Testis (tissue), 3 donors: Measurements from ENCODE around the gene TMEM51. TPM values are rescaled to one million over a fixed set of nuclear protein-coding genes. Genes with fewer than 3 reads are reported as not detected.

Experiments
- DNase-seq: peaks from one replicate; pipeline ENCODE4 v3.0.0-alpha.2; 2019
- H3K27ac ChIP-seq, 2 donors: fragments of 200-600 bp; sonication (generic); one replicate each; pipeline ENCODE4 v1.5.1; 2019
- H3K27me3 ChIP-seq: fragments of 200-600 bp; sonication (generic); one replicate; pipeline ENCODE4 v1.5.1; 2019
- H3K36me3 ChIP-seq: fragments of 200-600 bp; sonication (generic); one replicate; pipeline ENCODE4 v1.5.1; 2017; ENCODE audit warnings: low read depth; ENCODE audit errors: missing control alignments
- H3K4me1 ChIP-seq: fragments of 200-600 bp; sonication (generic); one replicate; pipeline ENCODE4 v1.5.1; 2019
- H3K4me3 ChIP-seq, 2 donors: fragments of 200-600 bp; sonication (generic); one replicate each; pipeline ENCODE4 v1.5.1; 2017 to 2019
- H3K9me3 ChIP-seq: fragments of 200-600 bp; sonication (generic); one replicate; pipeline ENCODE4 v1.5.1; 2017
- POLR2A ChIP-seq: fragments of 450-650 bp; IDR thresholded peaks from one replicate; pipeline ENCODE4 v1.6.1; 2017; ENCODE audit warnings: antibody characterized with exemption, mild to moderate bottlenecking, moderate library complexity
- WGBS, 2 donors: methylation state at CpG; one replicate each; pipeline ENCODE4 v1.1.5; 2018; 5-methylcytosine and 5-hydroxymethylcytosine counted together
- intact Hi-C: fragments of 100-400 bp; cut with DNase I; formaldehyde crosslinking; loops from one replicate; pipeline ENCODE4 v1.15.1; 2023; ENCODE audit warnings: low total_unique reads
- polyA plus RNA-seq: library from polyadenylated mRNA; stranded (reverse); fragments of 350-450 nt; fragmentation: Illumina TruSeq; extraction: RNeasy Lipid Tissue Mini Kit (QIAGEN cat#74804); gene quantifications from one replicate; pipeline ENCODE4 v1.2.3, GENCODE V29; 2014; ENCODE audit warnings: low read depth, low replicate concordance; ENCODE audit not compliant: insufficient read depth
- total RNA-seq, 2 donors: library from RNA; depleted of rRNA; stranded (reverse); fragments of >200 nt; gene quantifications; one replicate each; pipeline ENCODE4 v1.2.3, GENCODE V29; 2016
- TF ChIP-seq, protein P1 (sequence below), 3 experiments: fragments of 450-650 bp in 2 of 3; fragments of 200-600 bp in 1 of 3; sonication (generic) in 1 of 3; IDR thresholded peaks; one replicate each; pipeline ENCODE4 v1.5.1; 2016 to 2019; ENCODE audit warnings: antibody characterized with exemption in 3 of 3, mild to moderate bottlenecking in 2 of 3, moderate library complexity in 1 of 3

Gene TMEM51
- total and polyA plus RNA-seq, 3 donors from 2014 or later, result 5.3 to 7.9 (median 5.3) TPM

DNA sequence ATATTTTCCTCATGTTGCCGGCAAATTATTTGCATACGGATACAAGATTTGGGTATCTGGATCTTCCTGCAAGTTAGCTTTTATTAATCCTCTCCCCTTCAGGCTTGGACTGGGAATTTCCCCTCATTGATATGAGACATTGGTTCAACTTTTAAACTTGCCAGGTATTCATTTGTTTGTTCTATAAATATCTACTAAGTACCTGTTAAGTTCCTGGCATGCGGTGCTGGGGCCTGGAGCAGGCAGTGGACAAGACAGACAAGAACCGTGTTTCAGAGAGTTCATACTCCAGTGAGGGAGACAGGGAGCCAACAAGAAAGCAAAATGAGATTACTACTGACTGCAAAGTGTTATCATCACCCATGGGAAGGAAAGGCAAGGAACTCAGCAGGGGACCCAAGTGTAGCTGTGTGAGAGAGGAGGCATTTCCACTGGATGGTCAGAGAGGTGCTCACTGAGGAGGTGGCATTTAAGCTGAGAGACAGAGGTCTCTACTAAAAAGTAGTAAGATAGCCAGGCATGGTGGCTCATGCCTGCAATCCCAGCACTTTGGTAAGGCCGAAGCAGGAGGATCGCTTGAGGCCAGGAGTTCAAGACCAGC lies 54.4 kb downstream of the TMEM51 start:
- Histone ChIP-seq H3K36me3 (no peaks in the 10 kb centered on the region), H3K4me1 (peaks cover 40% of the 10 kb centered on the region), H3K4me3 (no peak overlapping the region), H3K27me3 (no peaks in the 10 kb centered on the region), H3K9me3 (no peaks in the 10 kb centered on the region), H3K27ac (no peak overlapping the region)
- no peak for TF ChIP-seq POLR2A
- TF ChIP-seq, protein P1, sequence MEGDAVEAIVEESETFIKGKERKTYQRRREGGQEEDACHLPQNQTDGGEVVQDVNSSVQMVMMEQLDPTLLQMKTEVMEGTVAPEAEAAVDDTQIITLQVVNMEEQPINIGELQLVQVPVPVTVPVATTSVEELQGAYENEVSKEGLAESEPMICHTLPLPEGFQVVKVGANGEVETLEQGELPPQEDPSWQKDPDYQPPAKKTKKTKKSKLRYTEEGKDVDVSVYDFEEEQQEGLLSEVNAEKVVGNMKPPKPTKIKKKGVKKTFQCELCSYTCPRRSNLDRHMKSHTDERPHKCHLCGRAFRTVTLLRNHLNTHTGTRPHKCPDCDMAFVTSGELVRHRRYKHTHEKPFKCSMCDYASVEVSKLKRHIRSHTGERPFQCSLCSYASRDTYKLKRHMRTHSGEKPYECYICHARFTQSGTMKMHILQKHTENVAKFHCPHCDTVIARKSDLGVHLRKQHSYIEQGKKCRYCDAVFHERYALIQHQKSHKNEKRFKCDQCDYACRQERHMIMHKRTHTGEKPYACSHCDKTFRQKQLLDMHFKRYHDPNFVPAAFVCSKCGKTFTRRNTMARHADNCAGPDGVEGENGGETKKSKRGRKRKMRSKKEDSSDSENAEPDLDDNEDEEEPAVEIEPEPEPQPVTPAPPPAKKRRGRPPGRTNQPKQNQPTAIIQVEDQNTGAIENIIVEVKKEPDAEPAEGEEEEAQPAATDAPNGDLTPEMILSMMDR (IDR thresholded peaks at IDR 0.05), result no peak
- WGBS, 2 donors, result 87 to 91% methylated on average over 6 of the region's 6 CpGs
- intact Hi-C loops, result no loop called here
- no peak for DNase-seq

DNA sequence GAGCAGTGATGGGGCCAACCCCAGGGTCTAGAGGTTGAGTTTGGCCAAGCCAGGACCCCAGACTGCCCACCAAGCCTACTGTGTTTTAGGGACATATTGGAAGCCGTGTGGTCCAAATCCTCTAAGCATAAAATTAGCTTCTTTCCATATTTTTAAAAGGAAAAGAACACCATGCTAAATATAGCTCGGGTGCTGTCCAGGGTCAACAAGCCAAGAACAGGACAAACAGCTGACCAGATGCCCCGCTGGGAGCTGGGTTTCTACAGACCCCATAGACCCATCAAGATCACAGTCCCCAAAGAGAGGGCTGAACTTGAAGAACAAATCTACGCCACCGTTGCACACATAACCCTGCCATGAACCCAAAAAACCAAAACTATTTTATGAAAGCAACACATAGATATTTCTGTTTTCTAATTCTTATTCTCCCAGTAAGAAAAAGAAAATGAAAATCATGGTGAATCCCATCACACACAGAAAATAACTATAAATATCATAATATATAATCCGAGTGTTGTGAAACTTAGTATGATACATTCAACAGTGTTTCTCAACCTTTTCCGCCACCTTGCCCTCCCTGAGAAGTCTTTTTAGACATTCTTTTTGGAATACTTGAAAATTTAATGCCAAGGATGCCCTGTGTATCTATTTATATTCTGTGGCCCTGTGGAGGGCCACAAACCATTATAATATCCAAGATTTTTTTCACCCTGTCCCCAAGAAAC lies 57.3 kb downstream of the TMEM51 start:
- Histone ChIP-seq H3K27ac (peak overlapping the region; percentile 42 to 52), H3K36me3 (no peaks in the 10 kb centered on the region), H3K4me1 (peaks cover 65% of the 10 kb centered on the region), H3K27me3 (no peaks in the 10 kb centered on the region), H3K9me3 (no peaks in the 10 kb centered on the region), H3K4me3 (no peak overlapping the region)
- WGBS, 2 donors, result 59 to 77% methylated on average over 7 of the region's 7 CpGs
- no peak for TF ChIP-seq POLR2A
- TF ChIP-seq, protein P1 (IDR thresholded peaks at IDR 0.05), result no peak
- no peak for DNase-seq
- intact Hi-C loops, result no loop called here

DNA sequence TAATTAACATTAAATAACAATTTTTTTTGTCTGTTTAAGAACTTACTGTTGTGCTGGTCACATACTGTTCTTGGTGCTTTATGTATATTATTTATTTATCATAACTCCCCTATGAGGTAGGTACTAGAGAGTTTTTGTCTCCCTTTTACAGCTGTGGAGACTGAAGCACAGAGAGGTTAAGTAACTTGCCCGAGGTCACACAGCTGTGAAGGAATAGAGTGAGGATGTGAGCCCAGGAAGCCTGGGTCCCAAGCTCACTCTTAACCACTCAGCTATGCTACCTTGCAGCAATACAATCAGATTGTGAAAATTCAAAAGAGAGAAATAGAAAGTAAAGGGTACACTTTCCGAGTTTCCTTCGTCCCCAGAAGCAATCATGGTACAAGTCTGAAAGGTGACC lies 57.9 kb downstream of the TMEM51 start:
- TF ChIP-seq, protein P1 (IDR thresholded peaks at IDR 0.05), result no peak
- TF ChIP-seq POLR2A, result no peak
- intact Hi-C loops, result no loop called here
- Histone ChIP-seq H3K4me3 (no peak overlapping the region), H3K27ac (peak overlapping the region; percentile 21 to 42), H3K27me3 (no peaks in the 10 kb centered on the region), H3K9me3 (no peaks in the 10 kb centered on the region), H3K4me1 (peaks cover 62% of the 10 kb centered on the region), H3K36me3 (no peaks in the 10 kb centered on the region)
- DNase-seq, result no peak
- 87 to 96% methylated on average over 3 of the region's 3 CpGs for WGBS, 2 donors

DNA sequence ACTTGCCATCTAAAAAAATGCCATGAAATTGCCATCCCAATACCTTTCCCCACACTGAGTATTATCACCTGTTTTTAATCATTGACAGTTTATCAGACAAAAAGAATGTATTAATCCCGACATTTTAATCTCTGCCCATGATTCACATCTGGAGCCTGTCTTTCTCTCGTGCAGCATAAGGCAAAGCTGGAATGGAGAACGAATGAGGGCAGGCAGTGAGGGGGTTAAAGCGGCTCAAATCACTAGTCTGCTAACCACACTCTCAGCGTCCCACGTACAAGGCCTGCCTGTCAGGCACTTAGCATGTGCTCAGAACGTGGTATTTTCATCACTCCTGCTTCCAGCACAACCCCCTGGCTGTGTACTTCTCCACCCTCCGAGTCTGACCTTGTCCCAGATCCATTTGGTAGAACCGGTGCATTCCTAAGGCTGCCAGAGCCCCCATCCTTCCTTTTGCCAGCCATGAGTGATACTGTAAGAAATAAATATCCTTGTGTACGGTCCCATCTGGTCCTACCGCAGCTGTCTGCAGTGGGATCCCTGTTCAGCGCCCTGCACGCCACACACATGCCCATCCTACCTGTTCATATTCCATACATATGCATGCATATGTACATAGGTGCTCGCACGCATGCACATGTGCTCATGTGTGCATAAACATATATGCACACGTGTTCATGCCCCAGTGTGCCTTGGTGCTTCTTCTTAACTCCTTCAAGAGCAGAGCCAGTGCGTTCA lies 58.8 kb downstream of the TMEM51 start:
- no peak overlapping the region for H3K4me3 ChIP-seq
- H3K9me3 ChIP-seq, result no peaks in the 10 kb centered on the region
- H3K27me3 ChIP-seq, result no peaks in the 10 kb centered on the region
- peaks cover 54% of the 10 kb centered on the region for H3K4me1 ChIP-seq
- 42 to 60% methylated on average over 17 of the region's 17 CpGs for WGBS, 2 donors
- intact Hi-C loops, result no loop called here
- no peaks in the 10 kb centered on the region for H3K36me3 ChIP-seq
- no peak for TF ChIP-seq POLR2A
- peak overlapping the region; percentile 21 to 84 for H3K27ac ChIP-seq
- peak; percentile 59 for DNase-seq

DNA sequence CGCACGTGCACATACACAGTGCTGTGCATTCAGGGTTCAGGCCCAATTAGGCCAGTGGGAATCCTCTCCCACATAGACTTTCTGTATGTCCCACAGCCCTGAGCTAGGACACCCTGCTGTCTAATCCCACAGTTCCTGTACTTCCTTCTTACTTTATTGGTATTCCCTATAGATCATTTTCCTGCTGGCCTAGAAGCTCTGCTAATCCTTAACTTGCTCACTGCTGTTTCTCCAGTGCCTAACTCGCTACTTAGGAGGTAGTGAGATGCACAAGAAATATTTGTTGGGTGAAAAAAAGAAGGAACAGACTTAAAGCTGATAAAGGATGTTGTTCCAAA lies 59.4 kb downstream of the TMEM51 start:
- Histone ChIP-seq H3K27ac (peak overlapping the region in 1 of 2 donors; percentile 84), H3K4me1 (peaks cover 54% of the 10 kb centered on the region), H3K36me3 (no peaks in the 10 kb centered on the region), H3K27me3 (no peaks in the 10 kb centered on the region), H3K4me3 (no peak overlapping the region), H3K9me3 (no peaks in the 10 kb centered on the region)
- TF ChIP-seq, protein P1 (IDR thresholded peaks at IDR 0.05), result no peak
- TF ChIP-seq POLR2A, result no peak
- intact Hi-C loops, result no loop called here
- 41 to 61% methylated on average over 3 of the region's 3 CpGs for WGBS, 2 donors
- no peak for DNase-seq
